ENCODE data around the gene TMEM181.
A peak's percentile ranks its signal among the peaks of the same experiment; 100 is the strongest.

TMEM181 gene

DNA sequence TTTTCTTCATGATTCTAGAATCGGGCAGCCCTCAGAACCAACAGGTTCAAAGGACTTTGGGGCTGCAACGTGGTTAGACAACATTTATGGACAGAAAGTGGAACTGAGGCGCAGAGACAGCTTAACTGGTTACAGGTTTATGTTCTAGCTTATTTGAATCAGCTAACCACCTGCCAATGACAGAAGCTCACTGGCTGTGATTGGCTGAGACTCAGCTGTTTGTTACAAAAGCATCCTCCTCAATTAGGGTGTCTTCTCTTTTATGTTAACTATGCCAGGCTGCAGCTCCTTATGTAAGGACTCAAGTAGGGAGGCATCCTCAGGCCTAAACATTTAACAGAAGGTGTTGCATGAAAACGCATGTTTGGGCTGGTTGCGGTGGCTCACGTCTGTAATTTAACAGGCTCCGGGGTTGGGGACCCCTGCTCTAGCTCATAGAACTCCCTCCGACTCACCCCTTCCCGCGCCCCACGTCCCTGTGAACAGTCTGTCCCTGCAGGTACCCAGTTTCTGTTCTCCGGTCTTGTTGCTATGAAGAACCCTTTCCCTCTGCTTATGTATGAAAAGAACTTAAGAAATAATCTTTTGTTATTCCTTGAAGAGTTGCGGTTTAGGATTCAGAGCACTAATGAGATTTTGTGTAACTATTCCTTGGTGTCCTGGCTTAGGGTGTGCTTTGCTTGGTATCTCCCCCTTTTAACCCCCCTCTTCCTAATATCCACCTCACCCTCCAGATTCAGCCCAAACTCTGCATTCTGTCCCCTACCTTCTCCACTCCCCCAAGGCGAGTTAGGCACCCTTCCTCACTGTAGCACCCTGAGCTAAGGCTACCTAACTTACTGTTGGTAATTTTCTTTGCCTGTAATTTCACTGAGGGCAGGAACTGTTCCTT is 1.2 kb upstream of the TMEM181 start:
- H3K27ac ChIP-seq (replicated peaks): no peak overlapping the region
- DNase-seq (ENCODE audit: low read depth in 1 of 2, low spot score in 1 of 2): no peak
- no peak for TF ChIP-seq SPI1 (IDR thresholded peaks at IDR 0.05; ENCODE audit: borderline replicate concordance, low read depth)
- TF ChIP-seq, protein P1, sequence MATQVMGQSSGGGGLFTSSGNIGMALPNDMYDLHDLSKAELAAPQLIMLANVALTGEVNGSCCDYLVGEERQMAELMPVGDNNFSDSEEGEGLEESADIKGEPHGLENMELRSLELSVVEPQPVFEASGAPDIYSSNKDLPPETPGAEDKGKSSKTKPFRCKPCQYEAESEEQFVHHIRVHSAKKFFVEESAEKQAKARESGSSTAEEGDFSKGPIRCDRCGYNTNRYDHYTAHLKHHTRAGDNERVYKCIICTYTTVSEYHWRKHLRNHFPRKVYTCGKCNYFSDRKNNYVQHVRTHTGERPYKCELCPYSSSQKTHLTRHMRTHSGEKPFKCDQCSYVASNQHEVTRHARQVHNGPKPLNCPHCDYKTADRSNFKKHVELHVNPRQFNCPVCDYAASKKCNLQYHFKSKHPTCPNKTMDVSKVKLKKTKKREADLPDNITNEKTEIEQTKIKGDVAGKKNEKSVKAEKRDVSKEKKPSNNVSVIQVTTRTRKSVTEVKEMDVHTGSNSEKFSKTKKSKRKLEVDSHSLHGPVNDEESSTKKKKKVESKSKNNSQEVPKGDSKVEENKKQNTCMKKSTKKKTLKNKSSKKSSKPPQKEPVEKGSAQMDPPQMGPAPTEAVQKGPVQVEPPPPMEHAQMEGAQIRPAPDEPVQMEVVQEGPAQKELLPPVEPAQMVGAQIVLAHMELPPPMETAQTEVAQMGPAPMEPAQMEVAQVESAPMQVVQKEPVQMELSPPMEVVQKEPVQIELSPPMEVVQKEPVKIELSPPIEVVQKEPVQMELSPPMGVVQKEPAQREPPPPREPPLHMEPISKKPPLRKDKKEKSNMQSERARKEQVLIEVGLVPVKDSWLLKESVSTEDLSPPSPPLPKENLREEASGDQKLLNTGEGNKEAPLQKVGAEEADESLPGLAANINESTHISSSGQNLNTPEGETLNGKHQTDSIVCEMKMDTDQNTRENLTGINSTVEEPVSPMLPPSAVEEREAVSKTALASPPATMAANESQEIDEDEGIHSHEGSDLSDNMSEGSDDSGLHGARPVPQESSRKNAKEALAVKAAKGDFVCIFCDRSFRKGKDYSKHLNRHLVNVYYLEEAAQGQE (IDR thresholded peaks at IDR 0.05; ENCODE audit: insufficient replicate concordance, low read depth): no peak
- TF ChIP-seq, protein P2, sequence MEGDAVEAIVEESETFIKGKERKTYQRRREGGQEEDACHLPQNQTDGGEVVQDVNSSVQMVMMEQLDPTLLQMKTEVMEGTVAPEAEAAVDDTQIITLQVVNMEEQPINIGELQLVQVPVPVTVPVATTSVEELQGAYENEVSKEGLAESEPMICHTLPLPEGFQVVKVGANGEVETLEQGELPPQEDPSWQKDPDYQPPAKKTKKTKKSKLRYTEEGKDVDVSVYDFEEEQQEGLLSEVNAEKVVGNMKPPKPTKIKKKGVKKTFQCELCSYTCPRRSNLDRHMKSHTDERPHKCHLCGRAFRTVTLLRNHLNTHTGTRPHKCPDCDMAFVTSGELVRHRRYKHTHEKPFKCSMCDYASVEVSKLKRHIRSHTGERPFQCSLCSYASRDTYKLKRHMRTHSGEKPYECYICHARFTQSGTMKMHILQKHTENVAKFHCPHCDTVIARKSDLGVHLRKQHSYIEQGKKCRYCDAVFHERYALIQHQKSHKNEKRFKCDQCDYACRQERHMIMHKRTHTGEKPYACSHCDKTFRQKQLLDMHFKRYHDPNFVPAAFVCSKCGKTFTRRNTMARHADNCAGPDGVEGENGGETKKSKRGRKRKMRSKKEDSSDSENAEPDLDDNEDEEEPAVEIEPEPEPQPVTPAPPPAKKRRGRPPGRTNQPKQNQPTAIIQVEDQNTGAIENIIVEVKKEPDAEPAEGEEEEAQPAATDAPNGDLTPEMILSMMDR (IDR thresholded peaks at IDR 0.05; ENCODE audit: insufficient read depth, low read length): no peak
- no peak for TF ChIP-seq GABPA (IDR thresholded peaks at IDR 0.05; ENCODE audit: low read depth)
- TF ChIP-seq POLR2AphosphoS5 (IDR thresholded peaks at IDR 0.05; ENCODE audit: low read depth): no peak
- no peak overlapping the region for H3K4me3 ChIP-seq (replicated peaks; ENCODE audit: insufficient read depth, low read length)
- no peaks in the 10 kb centered on the region for H3K27me3 ChIP-seq (ENCODE audit: insufficient read depth, poor library complexity, severe bottlenecking)

DNA sequence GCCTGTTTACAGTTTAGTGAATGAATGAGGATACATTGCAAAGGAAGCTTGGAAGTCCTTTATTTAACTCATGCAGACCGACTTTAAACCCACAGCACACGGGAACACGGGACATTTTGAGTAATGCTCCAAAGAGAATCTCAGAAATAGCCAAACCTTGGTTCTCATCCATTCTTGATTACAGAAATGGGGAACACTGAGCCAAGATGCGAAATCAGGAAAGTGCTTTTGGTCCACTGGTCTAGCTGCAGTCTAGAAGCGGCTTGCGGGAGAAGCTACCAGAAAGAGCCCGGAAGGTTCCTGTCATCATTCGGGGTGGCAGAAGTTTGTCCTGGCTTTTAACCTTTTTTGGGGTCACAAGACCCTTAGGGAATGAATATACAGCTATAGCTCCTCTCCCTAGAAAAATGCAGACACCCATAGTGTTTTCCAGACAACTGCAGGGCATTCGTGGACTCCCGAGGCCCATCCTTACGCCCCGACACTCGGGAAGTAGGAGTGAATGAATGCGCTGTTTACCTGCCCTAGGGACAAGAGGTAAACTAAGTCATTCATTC is 475 bp upstream of the TMEM181 start:
- H3K27ac ChIP-seq (replicated peaks): peak overlapping the region; percentile 69
- TF ChIP-seq, protein P2 (IDR thresholded peaks at IDR 0.05; ENCODE audit: insufficient read depth, low read length): no peak
- no peak for TF ChIP-seq GABPA (IDR thresholded peaks at IDR 0.05; ENCODE audit: low read depth)
- TF ChIP-seq SPI1 (IDR thresholded peaks at IDR 0.05; ENCODE audit: borderline replicate concordance, low read depth): no peak
- no peak for TF ChIP-seq POLR2AphosphoS5 (IDR thresholded peaks at IDR 0.05; ENCODE audit: low read depth)
- TF ChIP-seq, protein P1 (IDR thresholded peaks at IDR 0.05; ENCODE audit: insufficient replicate concordance, low read depth): no peak
- DNase-seq (ENCODE audit: low read depth in 1 of 2, low spot score in 1 of 2): no peak
- H3K4me3 ChIP-seq (replicated peaks; ENCODE audit: insufficient read depth, low read length): peak overlapping the region; percentile 43
- H3K27me3 ChIP-seq (ENCODE audit: insufficient read depth, poor library complexity, severe bottlenecking): no peaks in the 10 kb centered on the region

DNA sequence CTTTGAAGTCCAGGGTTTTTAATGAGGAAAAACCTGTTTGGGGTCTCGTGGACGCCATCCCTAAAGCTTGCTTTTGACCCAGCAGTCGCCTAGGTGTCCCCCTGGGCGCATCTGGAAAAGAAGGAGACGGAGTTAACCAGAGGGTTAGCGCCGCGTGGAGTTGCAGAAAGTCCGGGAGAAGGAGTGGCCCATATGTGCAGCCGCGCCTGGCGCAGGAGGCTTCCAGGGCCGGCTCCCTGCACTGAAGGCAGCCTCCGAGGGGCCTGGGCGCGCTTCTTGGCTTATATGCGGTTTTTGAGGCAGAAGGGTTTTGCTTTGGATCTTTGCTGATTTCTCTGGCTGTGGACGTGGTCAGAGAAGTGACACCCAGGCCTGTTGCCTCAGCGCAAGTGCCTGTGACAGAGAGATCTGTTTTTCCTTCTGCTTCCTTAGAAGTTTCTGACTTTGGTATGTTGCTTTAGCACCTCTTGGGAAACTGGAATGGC is 987 bp downstream of the TMEM181 start:
- peak overlapping the region; percentile 86 for H3K27ac ChIP-seq (replicated peaks)

More for the DNA sequence above, 987 bp downstream of the TMEM181 start:
- peak in 1 of 2 experiments; percentile 45 for DNase-seq (ENCODE audit: low read depth in 1 of 2, low spot score in 1 of 2)
- Histone ChIP-seq H3K27me3 (ENCODE audit: insufficient read depth, poor library complexity, severe bottlenecking) (no peaks in the 10 kb centered on the region), H3K4me3 (replicated peaks; ENCODE audit: insufficient read depth, low read length) (peak overlapping the region; percentile 73)
- TF ChIP-seq SPI1 (IDR thresholded peaks at IDR 0.05; ENCODE audit: borderline replicate concordance, low read depth) (no peak), GABPA (IDR thresholded peaks at IDR 0.05; ENCODE audit: low read depth) (no peak), POLR2AphosphoS5 (IDR thresholded peaks at IDR 0.05; ENCODE audit: low read depth) (no peak)
- TF ChIP-seq, protein P1 (IDR thresholded peaks at IDR 0.05; ENCODE audit: insufficient replicate concordance, low read depth): no peak
- TF ChIP-seq, protein P2 (IDR thresholded peaks at IDR 0.05; ENCODE audit: insufficient read depth, low read length): no peak

All from HL-60 (cell line).